ENCODE measurements around the gene RUFY3.
A peak's percentile ranks its signal among the peaks of the same experiment; 100 is the strongest.
"Not testable (repeated sequence)": the region's sequence is repeated elsewhere in the genome, so short reads cannot be mapped to it uniquely, and the experiment has no call there.

Gene RUFY3, protein sequence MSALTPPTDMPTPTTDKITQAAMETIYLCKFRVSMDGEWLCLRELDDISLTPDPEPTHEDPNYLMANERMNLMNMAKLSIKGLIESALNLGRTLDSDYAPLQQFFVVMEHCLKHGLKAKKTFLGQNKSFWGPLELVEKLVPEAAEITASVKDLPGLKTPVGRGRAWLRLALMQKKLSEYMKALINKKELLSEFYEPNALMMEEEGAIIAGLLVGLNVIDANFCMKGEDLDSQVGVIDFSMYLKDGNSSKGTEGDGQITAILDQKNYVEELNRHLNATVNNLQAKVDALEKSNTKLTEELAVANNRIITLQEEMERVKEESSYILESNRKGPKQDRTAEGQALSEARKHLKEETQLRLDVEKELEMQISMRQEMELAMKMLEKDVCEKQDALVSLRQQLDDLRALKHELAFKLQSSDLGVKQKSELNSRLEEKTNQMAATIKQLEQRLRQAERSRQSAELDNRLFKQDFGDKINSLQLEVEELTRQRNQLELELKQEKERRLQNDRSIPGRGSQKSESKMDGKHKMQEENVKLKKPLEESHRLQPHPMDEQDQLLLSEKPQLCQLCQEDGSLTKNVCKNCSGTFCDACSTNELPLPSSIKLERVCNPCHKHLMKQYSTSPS

DNA sequence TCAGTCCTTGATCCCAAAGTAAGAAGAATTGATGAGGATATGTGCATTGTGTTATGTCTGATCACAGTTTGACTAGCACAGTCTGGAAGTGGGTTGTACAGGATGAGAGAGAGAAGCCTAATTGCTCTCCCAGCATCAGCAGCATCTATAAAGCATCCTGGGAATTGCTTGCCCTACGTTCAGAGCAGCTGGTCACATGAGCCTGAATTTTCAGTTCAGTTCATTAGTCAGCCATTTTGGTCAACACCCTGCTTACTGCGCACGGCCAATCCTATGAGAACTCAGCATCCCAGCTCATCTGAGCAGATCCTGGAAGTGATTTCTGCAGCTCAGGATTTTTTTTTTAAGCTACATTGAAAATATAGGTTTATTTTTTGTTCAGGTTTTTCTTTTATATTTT, at the start of gene RUFY3:
Gene RUFY3 (plus strand): TSS at position 218 of the 400 bp plus-strand sequence. CDS start 610 bp downstream, outside the sequence.
- no peak for TF ChIP-seq ZNF274 (IDR thresholded peaks at IDR 0.05; ENCODE audit: low read depth, low read length)
- H3K4me3 ChIP-seq (ENCODE audit: low read length) = no peak within 1 kb of the TSS; the same call in 1 of the 2 replicates

DNA sequence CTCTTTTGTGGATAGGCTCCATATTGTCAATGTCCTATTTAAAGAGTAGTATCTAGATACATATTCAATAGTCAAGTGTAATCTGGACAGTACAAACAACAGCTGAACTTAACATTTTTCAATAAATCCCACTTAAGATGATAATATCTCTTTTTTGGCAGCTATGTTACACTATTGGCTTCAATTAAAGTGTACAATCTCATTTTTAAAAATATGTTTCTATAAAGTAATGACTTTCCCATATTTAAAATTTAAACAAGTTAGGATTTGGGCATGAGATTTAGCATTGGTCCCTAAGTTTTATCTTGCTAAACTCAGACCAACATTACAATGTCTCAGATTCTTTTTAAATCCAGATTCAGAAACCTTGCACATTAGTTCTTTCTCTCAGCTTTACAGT, 47.6 kb upstream of the RUFY3 start:
- no peak overlapping the region for H3K4me3 ChIP-seq (ENCODE audit: low read length)
- TF ChIP-seq ZNF274 (IDR thresholded peaks at IDR 0.05; ENCODE audit: low read depth, low read length) = no peak

DNA sequence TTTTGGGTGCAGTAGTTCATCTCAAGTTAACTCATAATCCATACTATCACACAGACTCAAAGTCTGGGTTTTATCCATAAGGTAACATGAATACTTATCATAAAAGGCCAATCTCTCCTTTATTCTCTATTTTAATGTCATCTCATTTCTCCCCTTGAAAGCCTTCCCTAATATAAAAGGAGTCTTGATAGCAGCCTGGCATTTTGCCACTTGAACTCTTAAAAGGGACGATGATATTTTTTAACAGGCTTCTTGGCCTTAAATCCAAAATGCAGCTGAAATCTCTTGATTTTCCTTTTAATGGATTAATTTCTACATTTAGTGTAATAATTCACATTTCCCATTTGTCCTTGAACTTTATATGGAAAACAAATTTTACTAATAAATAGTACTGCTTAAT, 47.0 kb upstream of the RUFY3 start:
- no peak overlapping the region for H3K4me3 ChIP-seq (ENCODE audit: low read length)
- TF ChIP-seq ZNF274 (IDR thresholded peaks at IDR 0.05; ENCODE audit: low read depth, low read length) = no peak

DNA sequence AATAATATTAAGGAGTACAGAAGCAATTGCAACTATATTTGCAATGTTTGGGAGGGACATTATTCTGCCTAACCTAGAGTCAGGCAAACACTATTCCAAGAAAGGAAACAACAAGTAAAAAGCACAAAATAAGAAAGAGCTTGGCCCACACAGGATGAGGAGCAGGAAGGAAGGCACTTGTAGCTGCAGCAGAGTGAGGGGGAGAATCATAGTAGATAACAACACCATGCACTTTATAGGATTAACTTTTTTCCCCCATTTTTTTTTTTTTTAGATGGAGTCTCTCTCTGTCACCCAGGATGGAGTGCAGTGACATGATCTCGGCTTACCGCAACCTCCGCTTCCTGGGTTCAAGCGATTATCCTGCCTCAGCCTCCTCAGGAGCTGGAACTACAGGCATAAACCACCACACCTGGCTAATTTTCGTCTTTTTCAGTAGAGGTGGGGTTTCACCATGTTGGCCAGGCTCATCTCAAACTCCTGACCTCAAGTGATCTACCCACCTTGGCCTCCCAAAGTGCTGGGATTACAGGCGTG, 45.1 kb upstream of the RUFY3 start:
- TF ChIP-seq ZNF274 (IDR thresholded peaks at IDR 0.05; ENCODE audit: low read depth, low read length) = no peak
- no peak overlapping the region for H3K4me3 ChIP-seq (ENCODE audit: low read length)

DNA sequence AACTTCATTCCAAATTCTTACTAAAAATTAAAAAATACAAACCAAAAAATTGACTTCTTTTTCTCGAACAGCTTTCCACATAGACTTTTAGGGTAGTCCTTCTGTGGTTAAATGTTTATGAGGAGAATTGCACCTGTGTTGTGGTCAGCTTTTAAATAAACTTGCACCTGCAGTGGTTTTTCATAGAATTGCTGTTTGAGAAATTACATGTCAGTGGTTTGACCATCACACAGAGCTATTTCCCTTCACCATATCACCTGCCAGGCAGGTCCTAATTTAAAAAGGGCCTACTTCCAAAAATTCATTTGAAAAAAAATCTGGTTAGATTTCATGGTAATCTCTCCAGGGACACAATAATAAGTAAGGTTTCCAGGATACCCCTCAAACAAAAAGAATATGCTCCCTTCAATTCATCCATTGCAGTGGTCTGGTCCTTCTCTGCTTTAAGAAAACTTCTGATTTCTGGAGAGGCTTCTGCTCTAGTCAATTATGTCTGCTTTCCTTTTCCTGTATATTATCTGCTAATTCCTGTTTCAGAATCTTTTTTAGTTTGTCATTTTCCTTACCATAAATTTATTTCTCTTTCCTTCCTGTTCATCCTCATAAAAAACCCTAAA, 43.3 kb upstream of the RUFY3 start:
- TF ChIP-seq ZNF274 (IDR thresholded peaks at IDR 0.05; ENCODE audit: low read depth, low read length) = no peak
- H3K4me3 ChIP-seq (ENCODE audit: low read length) = peak overlapping the region; percentile 30; the same call in 1 of the 2 replicates

DNA sequence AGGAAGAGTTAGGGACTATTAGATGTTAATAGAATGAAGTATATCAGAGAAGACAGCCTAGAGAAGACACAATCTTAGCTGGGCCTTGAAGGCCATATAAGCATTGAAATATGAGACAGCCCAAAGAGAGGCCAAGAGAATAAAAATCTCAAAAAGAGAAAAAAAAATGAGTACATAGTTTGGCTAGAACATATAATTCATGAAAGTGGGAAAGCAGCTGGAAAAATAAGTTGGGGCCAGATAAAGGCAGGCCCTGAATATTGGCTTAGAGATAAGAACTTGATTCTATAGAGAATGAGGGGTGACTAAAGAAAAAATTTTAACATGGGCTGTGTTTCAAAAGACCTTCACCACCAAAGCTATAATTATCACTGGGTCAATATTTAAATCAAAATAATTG, 40.8 kb upstream of the RUFY3 start:
- peak overlapping the region; percentile 23; the same call in 1 of the 2 replicates for H3K4me3 ChIP-seq (ENCODE audit: low read length)
- no peak for TF ChIP-seq ZNF274 (IDR thresholded peaks at IDR 0.05; ENCODE audit: low read depth, low read length)

DNA sequence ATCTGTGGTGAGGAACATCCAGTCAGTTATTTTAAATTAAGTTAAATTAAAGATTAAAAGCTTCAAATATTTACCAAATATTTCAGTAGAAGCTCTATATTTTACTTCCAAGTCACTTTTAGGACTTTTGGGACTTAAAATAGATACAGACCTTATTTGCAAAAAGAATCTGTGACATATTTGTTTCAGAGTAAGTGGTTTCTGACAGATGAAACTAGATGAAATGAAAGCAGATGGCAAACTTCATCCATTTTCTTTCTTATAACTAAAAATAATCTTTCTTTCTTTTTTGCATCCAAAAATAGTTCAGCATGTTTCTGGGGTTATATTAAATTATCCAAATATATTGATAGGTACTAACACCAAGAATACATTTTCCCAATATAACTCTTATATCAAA, 40.1 kb upstream of the RUFY3 start:
- H3K4me3 ChIP-seq (ENCODE audit: low read length) = no peak overlapping the region
- TF ChIP-seq ZNF274 (IDR thresholded peaks at IDR 0.05; ENCODE audit: low read depth, low read length) = no peak

DNA sequence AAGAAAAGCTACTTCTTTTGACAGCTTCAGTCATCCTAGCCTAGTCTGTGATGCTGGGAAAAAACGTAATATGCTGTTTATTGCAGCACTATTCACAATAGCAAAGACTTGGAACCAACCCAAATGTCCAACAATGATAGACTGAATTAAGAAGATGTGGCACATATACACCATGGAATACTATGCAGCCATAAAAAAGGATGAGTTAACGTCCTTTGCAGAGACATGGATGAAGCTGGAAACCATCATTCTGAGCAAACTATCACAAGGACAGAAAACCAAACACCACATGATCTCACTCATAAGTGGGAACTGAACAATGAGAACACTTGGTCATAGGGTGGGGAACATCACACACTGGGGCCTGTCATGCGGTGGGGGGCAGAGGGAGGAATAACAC, 39.6 kb upstream of the RUFY3 start:
- not testable (repeated sequence) for H3K4me3 ChIP-seq (ENCODE audit: low read length)

DNA sequence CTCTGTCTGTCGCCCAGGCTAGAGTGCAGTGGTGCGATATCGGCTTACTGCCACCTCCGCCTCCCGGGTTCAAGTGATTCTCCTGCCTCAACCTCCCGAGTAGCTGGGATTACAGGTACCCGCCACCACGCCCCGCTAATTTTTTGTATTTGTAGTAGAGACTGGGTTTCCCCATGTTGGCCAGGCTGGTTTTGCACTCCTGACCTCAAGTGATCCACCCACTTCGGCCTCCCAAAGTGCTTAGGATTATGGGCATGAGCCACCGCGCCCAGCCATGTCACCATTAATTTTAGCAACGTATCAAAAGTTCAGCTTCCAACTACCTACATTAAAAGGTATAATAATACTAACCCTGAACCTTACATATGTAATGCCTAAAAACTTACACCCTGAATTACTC, 34.4 kb upstream of the RUFY3 start:
- H3K4me3 ChIP-seq (ENCODE audit: low read length) = peak overlapping the region; percentile 80
- no peak for TF ChIP-seq ZNF274 (IDR thresholded peaks at IDR 0.05; ENCODE audit: low read depth, low read length)

DNA sequence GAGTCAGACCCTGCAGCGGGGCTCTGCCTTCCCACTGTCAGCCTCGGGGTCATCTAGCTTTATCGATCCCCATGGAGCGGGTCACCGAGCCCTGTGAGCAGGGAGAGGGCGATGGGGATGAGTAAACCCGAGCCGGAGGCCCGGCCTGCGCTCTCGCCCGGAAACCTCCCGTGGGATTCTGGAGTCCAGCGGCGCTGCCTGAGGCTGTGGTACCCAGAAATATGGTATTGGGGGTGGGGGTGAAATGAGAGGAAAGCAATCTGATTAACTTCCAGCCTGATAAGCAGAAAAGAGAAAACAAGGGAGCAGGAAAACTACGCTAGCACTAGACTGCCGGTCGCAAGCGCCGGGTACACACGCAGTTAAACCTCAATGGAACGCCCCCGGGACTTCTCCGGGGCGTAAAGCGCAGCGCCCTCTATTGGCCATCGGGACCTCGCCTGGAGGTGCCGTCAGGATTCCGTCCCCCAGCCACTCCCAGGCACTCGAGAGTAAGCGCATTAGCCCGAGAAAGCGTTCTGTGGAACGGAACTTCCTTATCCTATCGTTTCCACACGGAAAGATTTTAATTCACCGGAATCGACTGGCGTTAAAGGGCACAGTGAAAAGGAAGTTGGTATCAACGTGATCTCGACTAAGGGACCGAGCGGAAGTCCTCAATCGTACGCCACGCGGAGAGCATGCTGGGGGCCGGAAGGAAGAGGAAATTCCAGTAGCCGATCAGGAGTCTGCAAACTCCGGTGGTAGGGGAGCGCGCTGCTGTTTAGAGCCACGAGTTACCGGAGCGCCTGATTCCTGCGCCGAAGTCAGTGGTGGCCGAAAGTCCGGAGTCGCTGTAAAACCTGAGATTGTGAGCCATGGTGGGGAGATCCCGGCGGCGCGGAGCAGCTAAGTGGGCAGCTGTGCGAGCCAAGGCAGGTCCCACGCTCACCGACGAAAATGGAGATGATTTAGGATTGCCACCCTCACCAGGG, 33.7 kb upstream of the RUFY3 start, which contains the start of gene UTP3:
Gene UTP3 (plus strand): TSS at position 712 of the 974 bp plus-strand sequence. CDS start 146 bp downstream, at position 858.
- TF ChIP-seq ZNF274 (IDR thresholded peaks at IDR 0.05; ENCODE audit: low read depth, low read length) = no peak
- peak within 1 kb of the TSS; percentile 80 for H3K4me3 ChIP-seq (ENCODE audit: low read length)

DNA sequence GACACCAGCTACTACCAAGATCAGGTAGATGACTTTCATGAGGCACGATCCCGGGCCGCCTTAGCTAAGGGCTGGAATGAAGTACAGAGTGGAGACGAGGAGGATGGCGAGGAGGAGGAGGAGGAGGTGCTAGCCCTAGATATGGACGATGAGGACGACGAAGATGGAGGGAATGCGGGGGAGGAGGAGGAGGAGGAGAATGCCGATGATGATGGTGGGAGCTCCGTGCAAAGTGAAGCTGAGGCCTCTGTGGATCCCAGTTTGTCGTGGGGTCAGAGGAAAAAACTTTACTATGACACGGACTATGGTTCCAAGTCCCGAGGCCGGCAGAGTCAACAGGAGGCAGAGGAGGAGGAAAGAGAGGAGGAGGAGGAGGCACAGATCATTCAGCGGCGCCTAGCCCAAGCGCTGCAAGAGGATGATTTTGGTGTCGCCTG, 33.0 kb upstream of the RUFY3 start:
- peak overlapping the region; percentile 80 for H3K4me3 ChIP-seq (ENCODE audit: low read length)
- no peak for TF ChIP-seq ZNF274 (IDR thresholded peaks at IDR 0.05; ENCODE audit: low read depth, low read length)

DNA sequence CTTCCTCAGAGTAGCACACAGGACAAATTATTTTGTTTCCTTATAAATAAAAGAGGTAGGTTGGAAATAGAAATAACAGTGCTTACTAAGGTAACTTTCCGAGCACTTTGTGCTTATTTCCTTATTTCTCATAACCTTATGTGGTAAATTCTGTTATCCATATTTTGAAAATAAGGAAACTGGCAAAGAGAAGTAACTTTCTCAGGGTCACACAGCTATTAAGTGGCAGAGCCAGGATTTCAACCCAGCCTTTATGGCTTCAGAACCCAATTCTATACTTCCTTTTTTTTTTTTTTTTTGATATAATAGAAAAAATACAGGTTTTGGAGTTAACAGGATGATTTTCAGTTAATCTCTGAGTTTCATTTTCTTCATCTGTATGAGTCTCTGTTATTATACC, 30.1 kb upstream of the RUFY3 start:
- H3K4me3 ChIP-seq (ENCODE audit: low read length) = no peak overlapping the region
- TF ChIP-seq ZNF274 (IDR thresholded peaks at IDR 0.05; ENCODE audit: low read depth, low read length) = no peak

DNA sequence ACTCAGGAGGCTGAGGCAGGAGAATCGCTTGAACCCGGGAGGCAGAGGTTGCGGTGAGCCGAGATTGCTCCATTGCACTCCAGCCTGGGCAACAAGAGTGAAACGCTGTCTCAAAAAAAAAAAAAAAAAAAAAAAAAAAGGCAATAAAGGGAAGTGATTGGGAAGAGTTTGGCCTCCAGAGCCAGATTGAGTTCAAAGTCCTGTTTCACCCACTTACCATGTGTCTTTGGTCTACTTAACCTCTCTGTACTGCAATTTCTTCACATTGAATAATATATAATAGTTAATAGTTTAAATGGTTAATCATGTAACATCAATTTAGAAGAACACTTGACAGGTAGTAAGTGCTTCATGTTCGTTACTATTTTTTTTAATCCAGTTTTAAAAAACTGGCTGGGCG, 27.1 kb upstream of the RUFY3 start:
- H3K4me3 ChIP-seq (ENCODE audit: low read length) = not testable (repeated sequence)

DNA sequence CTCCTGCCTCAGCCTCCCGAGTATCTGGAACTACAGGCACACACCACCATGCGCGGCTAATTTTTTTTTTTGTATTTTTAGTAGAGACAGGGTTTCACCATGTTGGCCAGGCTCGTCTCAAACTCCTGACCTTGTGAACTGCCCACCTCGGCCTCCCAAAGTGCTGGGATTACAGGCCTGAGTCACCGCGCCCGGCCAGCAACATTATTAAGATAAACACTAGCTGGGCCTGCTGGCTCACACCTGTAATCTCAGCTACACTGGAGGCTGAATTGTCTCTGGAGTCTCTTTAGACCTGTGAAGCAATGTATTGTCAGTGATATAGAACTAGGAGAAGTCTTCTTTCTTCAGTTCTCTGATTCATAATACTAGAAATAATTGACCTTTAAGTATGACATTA, 23.3 kb upstream of the RUFY3 start:
- H3K4me3 ChIP-seq (ENCODE audit: low read length) = not testable (repeated sequence)

Data from GM08714 (cell line).